HK-2 (cell line): ENCODE results near the gene ERG28.
"Not testable (repeated sequence)": the region's sequence is repeated elsewhere in the genome, so short reads cannot be mapped to it uniquely, and the experiment has no call there.

Experiments used
- DNase-seq: peaks from one replicate; pipeline ENCODE4 v3.0.0-alpha.2; 2018; ENCODE audit not compliant: unreplicated experiment

ERG28 gene

DNA sequence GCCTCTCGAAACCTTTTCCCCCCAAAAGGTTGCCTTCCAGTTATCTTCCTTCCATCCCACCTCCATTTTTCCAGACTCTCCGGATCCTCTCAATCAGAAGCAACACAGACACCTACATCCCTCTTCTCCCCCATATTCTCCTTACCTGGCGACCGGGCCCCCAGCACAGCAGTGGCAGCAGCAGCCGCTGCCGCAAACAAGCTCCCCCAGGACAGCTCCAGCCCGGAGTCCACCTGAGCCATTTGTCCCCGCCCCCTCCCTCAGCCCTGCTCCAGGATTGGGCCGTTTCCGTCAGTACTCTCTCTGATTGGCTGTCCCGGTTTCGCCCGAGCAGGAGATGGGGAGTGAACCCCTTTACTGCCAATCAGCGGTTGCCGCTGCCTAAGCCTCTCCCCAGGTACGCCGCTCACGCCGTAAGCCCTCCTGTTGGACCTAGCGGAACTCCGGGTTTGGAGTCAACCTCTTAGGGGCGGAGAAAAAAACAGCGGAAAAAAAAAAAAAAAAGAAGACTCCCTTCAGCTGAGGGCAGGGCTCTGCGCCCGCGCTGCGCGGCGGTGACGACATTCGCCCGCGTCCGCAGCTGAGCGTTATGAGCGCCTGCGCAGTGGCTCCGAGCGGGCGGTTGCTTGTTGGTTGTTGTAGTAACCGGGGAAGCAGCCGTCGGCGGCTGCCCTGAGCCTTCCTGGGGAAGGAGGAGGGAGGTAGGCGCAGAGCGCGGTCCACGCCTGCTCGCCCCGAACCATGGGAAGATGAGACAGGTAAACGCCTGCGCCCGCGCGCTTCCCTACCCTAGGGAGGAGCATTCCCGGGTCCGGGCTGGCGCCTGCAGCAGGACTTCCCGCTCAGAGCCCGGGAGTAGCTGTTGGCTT is at the start of gene ERG28, which contains the start of gene TTLL5:
ERG28 (minus strand) TSS at position 247 of the 869 bp plus-strand sequence. CDS start 3,374 bp downstream, outside the sequence.
TTLL5 (plus strand) TSS at position 617 of the 869 bp plus-strand sequence. CDS start 1,904 bp downstream, outside the sequence.
- peak; percentile 97 for DNase-seq

DNA sequence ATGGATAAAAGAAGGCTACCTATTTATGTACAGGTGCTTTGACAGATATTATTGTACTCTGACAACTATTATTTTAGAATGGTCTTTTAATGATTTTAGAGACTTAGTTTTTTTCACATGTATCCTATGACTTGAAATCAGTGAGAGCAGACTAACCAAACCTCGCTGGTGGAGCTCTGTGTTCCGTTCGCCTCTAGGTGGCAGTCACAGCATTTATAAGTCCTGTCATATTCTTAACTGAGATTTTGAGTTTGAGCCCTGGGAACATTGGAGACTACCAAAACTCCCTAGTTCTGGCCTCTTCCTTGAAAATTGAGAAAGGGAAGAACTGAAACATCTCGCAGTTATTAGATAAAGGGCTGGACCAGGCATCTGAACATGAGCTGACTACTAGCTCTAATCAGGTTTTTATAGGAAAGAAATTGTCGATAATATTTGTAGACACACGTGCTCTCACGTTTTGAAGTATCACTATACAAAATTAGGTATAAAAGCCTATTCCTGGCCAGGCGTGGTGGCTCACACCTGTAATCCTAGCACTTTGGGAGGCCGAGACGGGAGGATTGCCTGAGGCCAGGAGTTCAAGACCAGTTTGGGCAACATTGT is 48.6 kb upstream of the ERG28 start:
- DNase-seq = peak; percentile 49

- no peak for DNase-seq
These were observed 44.3 kb upstream of the ERG28 start for GRCh38 chr14:75705014-75705413.

- DNase-seq = no peak
These were observed 42.8 kb upstream of the ERG28 start for GRCh38 chr14:75703467-75703866.

- no peak for DNase-seq
These were observed 42.1 kb upstream of the ERG28 start for GRCh38 chr14:75702616-75703261.

DNA sequence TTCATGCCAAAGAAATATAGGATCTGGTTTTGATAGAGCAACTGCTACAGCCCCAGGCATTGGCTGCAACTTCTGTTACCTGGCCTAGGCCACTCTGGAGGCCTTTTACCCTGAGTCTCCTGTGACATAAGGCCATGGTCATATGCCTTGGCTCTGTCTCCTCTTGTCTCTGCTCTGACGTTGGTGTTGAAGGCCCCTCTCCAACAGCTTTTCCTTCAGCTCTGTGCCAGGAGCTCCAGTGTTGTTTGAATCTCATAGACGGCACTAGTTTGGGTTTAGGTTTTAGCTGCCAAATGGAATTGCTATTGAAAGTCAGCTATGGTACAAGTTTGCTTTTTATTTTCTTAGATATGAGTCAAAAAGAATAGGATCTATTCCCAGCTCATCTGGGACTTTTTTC is 41.4 kb upstream of the ERG28 start:
- no peak for DNase-seq

DNA sequence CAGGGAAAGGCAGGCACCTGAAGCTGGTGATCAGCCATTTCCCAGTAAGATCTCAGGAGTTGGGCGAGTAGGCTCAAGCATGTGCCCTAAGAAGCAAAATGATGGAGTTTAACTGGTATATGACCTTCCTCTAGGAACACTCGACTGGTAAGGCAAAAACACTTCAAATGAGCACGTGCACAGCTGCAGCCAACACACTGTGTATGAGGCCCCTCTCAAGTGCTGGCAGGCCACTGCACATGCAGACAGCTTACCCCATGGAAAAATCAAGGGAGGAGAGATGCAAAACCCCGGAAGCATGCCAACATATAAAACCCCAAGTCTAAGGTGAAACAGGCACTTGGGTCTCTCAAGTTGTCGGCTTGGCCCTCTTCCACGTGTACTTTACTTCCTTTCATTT is 39.6 kb upstream of the ERG28 start:
- no peak for DNase-seq

DNA sequence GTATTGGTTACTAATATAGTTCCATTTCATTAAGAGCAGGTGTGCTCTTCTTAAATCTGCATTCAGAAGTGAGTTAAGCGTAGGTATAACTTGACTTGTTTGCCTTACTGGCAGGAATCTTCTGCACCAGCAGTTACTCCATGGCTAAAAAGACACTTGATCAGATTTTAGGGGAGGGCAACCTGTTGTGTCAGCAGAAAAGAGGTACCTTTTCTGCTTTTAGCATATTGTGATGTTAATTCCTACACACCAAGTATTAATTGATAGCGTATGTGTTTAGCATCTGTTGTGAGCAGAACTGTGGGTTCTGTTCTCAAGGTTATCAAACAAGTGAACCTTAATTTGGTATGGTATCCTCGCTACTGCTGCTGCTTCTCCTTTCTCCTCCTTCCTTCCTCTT is 38.7 kb upstream of the ERG28 start:
- DNase-seq = no peak

DNA sequence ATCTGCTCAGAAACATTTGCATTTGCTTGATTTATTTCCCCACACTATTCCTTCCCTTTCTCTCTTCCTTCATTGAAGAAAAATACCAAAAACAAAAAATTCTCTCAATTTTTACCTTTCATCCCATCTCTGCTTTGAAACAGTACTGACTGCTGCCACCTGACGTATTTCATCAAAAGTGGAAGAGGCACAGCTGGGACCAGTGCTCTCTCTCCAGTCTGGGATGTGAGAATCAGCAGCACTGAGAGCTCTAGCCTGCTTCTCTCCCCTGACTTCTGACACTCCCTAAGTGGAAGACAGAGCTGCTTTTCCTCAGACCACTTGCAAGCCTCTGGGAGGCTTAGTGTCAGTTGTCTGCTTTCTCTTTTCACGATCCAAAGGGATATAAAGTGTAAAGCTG is 37.2 kb upstream of the ERG28 start:
- no peak for DNase-seq

DNA sequence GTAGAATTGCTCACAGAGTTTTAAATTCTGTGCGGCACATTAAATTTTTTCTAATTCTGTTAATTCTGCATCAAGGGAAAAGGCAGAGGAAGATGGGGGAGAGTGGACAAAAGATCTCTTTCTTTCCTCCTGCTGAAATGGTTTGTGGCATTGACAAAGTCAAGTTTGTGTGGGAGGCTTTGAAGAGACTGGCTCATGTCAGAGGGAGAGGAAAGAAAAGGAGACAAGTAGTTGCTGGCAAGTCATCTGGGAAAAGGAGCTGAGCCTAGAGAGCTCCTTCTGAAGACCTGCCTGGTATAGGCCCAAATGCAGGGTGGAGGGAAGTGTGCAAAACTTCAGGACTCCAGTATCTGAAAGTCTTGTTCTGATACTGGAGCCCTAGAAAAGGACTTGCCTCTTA is 36.7 kb upstream of the ERG28 start:
- DNase-seq = no peak

- not testable (repeated sequence) for DNase-seq
These were observed 34.3 kb upstream of the ERG28 start for GRCh38 chr14:75695025-75695424.

GRCh38 chr14:75690010-75690409 is 29.3 kb upstream of the ERG28 start:
- no peak for DNase-seq

DNA sequence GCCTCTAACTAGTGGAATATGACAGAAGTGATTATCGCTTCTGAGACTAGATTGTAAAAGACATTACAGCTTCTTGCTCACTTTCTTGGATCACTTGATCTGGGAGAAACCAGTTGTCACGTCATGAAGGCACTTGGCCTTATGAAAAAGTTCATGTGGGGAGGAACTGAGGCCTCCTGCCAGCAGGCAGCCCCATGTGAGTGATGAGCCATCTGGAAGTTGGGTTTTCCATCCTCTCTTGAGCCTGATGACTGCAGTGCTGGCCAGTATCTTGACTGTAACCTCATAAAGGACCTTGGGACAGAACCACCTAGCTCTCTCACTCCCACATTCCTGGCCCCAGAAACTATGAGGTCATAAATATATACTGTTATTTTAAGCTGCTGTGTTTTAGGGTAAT is 28.3 kb upstream of the ERG28 start:
- no peak for DNase-seq

DNA sequence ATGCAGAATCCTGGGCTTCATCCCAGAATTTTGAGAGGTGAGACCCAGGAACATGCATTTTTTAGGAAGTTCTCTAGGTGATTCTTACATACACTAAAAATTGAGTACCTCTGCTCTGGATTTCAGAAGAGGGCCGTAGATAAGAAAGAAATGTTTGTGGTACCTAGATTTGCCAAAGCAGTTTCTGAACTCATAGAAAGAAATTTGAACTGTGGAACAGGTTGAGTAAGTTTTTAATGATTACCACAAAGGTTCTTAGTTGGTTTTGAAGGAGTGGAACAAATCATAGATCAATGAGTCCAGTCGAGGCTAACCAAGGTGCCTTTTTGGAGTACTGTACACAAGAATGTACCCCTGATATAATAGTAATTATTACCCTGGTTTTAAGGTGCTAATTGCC is 25.2 kb upstream of the ERG28 start:
- DNase-seq = no peak

GRCh38 chr14:75675265-75675960 is 14.7 kb upstream of the ERG28 start:
- no peak for DNase-seq

GRCh38 chr14:75673345-75674035 is 12.8 kb upstream of the ERG28 start:
- DNase-seq = no peak

DNA sequence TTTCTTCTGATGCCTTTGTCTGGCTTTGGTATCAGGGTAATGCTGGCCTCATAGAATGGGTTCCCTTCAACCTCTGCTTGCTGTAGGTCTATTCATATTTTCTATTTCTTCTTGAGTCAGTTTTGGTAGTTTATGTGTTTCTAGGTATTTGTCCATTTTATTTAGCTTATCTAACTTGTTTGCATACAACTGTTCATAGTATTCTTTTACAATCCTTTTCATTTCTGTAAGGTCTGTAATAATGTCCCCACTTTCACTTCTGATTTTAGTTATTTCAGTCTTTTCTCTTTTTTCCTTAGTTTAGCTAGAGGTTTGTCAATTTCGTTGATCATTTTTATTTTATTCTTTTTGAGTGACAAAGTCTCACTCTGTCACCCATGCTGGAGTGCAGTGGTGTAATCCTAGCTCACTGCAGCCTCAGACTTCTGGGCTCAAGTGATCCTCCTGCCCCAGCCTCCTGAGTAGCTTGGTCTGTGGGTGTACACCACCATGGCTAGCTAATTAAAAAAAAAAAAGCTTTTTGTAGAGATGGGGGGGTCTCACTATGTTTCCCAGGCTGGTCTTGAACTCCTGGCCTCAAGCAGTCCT is 12.0 kb upstream of the ERG28 start:
- no peak for DNase-seq

- no peak for DNase-seq
These were observed 6.6 kb upstream of the ERG28 start for GRCh38 chr14:75667099-75667765.

DNA sequence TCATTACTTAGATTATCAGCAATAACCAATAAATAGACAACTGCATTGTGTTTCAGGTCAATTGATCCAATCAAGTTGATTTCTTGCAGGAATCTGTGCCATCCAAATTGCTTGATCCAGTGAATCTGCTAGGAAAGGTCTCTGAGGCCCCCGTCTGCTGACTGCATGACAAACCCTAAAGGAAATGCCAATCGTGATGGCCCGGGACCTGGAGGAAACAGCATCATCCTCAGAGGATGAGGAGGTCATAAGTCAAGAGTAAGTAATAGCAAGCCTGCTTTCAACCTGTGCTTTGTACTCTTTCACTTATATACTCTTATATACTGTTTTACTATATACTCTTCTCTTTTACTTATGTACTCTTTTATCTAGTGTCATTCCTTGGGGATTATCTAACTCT is 2.3 kb upstream of the ERG28 start:
- no peak for DNase-seq

GRCh38 chr14:75661499-75661814 is 781 bp upstream of the ERG28 start:
- DNase-seq = no peak

GRCh38 chr14:75660238-75660629 is 442 bp downstream of the ERG28 start:
- no peak for DNase-seq
